Activated CD4-positive, alpha-beta T cell treated with anti-CD3 and anti-CD28 coated beads for 4 hours (primary cell): Measurements from ENCODE around the gene FBXO15.

Experiments used
- DNase-seq, 2 donors: peaks; one replicate each; pipeline ENCODE4 v3.0.0-alpha.2; 2020

The FBXO15 gene

DNA sequence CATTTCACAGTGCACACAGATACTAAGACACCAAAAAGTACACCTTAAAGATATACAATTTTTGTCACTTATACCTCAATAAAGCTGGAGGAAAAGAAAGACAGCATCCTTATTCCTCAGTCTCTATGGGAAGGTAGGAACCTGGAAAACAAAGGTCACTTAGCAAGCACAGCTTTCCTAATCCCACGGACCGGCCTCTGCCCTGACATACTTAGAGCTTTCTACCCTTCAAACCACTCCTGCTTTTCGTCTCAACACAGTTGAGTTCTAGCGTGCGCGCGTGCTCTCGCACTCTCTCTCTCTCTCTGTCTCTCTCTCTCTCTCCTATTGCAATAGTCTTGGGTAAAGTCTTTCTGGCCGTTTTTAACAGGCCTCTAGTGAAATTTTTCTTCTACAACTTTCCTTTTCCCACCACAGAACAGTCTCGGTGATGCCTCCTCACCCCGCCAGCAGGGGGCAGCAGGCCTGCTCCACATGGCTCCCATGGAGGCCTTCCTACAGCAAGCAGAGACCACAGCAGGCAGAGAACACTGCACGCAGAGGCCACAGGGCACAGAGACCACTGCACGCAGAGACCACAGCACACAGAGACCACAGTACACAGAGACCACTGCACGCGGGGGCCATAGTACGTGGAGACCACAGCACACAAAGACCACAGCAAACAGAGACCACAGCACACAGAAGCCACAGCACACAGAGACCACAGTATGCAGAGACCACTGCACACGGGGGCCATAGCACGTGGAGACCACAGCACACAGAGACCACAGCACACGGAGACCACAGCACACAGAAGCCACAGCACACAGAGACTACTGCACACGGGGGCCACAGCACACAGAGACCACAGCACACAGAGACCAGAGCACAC lies 106.9 kb downstream of the FBXO15 start:
- DNase-seq = peak; percentile 48 to 60

DNA sequence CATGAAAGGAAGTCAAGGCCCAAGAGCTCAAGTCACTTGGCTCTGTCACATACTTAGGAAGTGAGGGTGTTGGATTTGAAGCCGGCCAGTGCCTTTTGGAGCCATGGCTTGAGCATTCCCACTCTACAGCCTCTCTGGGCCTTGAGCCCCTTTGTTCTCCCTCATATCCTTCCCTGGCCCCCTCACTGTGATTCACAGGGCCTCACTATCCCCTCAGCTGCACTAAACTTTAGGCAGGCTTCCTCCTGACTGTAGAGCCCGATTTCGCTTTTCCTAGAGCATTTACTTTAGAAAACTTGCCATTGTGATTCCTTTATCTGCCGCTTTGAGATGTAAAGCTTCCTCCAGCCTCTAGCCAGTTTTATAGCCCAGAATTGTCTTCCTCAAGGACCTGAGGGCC lies 107.6 kb downstream of the FBXO15 start:
- DNase-seq = no peak

DNA sequence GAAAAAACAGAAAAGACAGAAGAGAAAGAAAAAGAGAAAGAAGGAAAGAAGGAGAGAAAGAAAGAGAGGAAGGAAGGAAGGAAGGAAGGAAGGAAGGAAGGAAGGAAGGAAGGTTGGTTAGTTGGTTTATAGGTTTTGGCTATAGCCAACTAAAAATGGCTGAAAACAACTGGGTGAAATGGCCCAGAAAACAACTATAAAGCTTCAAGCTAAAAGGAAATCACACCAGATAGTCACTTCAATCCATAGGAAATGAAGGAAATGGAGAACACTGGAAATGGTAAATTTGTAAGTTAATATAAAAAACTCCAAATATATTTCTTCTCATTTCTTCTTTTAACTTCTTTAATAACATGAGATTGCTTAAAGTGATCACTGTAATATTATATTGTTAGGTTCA lies 118.5 kb downstream of the FBXO15 start:
- no peak for DNase-seq
